HL-60 (cell line): Measurements from ENCODE around the gene LRATD1.

Source experiments
- DNase-seq, 2 experiments: peaks; one replicate each; pipeline ENCODE4 v3.0.0-alpha.2; 2010 to 2020; ENCODE audit warnings: low read depth in 1 of 2, low spot score in 1 of 2
- H3K27ac ChIP-seq: fragments of 250-450 bp; sonication (Bioruptor Pico); replicated peaks from 2 replicates; pipeline ENCODE4 v1.5.1; 2020; ENCODE audit warnings: mild to moderate bottlenecking, moderate library complexity
- H3K27me3 ChIP-seq: fragments of 250-450 bp; sonication (Bioruptor Pico); 2 replicates; pipeline ENCODE4 v1.5.1; 2021; ENCODE audit warnings: mild to moderate bottlenecking, moderate library complexity; ENCODE audit not compliant: insufficient read depth, poor library complexity, severe bottlenecking
- H3K4me3 ChIP-seq: replicated peaks from 2 replicates; pipeline ENCODE4 v1.5.1; 2011; ENCODE audit warnings: mild to moderate bottlenecking, control low read depth, low read length; ENCODE audit not compliant: insufficient read depth
- GABPA ChIP-seq: IDR thresholded peaks from 2 replicates; pipeline ENCODE4 v1.6.1; 2012; ENCODE audit warnings: low read depth
- POLR2AphosphoS5 ChIP-seq: IDR thresholded peaks from 2 replicates; pipeline ENCODE4 v1.6.1; 2012; ENCODE audit warnings: low read depth
- SPI1 ChIP-seq: IDR thresholded peaks from 2 replicates; pipeline ENCODE4 v1.6.1; 2012; ENCODE audit warnings: low read depth, mild to moderate bottlenecking, borderline replicate concordance
- TF ChIP-seq, protein P1 (sequence below): IDR thresholded peaks from one replicate; pipeline ENCODE4 v1.5.1; 2011; ENCODE audit warnings: low read length, control low read depth, inconsistent platforms; ENCODE audit not compliant: insufficient read depth
- TF ChIP-seq, protein P2 (sequence below): IDR thresholded peaks from 2 replicates; pipeline ENCODE4 v1.6.1; 2012; ENCODE audit warnings: low read depth; ENCODE audit not compliant: insufficient replicate concordance

Gene LRATD1

DNA sequence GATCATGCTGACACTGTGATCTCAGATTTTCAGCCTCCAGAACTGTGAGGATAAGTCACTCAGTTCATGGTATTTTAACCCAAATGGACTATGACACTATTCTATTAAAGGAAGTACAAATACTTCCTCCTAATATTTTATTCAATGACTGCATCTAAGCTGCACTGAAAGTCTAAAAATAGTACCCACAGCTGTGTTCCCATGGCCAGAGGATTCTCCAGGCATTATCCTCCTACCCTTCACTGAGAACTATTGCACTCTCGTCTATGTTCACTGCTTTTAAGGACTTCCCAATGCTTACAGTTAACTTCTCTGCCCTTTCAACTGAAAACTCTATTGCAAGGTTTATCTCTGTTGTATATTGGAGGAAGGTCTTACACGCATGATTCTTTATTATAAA, 15.2 kb downstream of the LRATD1 start:
- DNase-seq, result no peak
- Histone ChIP-seq H3K27me3 (no peaks in the 10 kb centered on the region), H3K27ac (no peak overlapping the region), H3K4me3 (no peak overlapping the region)
- TF ChIP-seq SPI1 (no peak), POLR2AphosphoS5 (no peak), GABPA (no peak)
- TF ChIP-seq, protein P1, sequence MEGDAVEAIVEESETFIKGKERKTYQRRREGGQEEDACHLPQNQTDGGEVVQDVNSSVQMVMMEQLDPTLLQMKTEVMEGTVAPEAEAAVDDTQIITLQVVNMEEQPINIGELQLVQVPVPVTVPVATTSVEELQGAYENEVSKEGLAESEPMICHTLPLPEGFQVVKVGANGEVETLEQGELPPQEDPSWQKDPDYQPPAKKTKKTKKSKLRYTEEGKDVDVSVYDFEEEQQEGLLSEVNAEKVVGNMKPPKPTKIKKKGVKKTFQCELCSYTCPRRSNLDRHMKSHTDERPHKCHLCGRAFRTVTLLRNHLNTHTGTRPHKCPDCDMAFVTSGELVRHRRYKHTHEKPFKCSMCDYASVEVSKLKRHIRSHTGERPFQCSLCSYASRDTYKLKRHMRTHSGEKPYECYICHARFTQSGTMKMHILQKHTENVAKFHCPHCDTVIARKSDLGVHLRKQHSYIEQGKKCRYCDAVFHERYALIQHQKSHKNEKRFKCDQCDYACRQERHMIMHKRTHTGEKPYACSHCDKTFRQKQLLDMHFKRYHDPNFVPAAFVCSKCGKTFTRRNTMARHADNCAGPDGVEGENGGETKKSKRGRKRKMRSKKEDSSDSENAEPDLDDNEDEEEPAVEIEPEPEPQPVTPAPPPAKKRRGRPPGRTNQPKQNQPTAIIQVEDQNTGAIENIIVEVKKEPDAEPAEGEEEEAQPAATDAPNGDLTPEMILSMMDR, result no peak
- TF ChIP-seq, protein P2, sequence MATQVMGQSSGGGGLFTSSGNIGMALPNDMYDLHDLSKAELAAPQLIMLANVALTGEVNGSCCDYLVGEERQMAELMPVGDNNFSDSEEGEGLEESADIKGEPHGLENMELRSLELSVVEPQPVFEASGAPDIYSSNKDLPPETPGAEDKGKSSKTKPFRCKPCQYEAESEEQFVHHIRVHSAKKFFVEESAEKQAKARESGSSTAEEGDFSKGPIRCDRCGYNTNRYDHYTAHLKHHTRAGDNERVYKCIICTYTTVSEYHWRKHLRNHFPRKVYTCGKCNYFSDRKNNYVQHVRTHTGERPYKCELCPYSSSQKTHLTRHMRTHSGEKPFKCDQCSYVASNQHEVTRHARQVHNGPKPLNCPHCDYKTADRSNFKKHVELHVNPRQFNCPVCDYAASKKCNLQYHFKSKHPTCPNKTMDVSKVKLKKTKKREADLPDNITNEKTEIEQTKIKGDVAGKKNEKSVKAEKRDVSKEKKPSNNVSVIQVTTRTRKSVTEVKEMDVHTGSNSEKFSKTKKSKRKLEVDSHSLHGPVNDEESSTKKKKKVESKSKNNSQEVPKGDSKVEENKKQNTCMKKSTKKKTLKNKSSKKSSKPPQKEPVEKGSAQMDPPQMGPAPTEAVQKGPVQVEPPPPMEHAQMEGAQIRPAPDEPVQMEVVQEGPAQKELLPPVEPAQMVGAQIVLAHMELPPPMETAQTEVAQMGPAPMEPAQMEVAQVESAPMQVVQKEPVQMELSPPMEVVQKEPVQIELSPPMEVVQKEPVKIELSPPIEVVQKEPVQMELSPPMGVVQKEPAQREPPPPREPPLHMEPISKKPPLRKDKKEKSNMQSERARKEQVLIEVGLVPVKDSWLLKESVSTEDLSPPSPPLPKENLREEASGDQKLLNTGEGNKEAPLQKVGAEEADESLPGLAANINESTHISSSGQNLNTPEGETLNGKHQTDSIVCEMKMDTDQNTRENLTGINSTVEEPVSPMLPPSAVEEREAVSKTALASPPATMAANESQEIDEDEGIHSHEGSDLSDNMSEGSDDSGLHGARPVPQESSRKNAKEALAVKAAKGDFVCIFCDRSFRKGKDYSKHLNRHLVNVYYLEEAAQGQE, result no peak

DNA sequence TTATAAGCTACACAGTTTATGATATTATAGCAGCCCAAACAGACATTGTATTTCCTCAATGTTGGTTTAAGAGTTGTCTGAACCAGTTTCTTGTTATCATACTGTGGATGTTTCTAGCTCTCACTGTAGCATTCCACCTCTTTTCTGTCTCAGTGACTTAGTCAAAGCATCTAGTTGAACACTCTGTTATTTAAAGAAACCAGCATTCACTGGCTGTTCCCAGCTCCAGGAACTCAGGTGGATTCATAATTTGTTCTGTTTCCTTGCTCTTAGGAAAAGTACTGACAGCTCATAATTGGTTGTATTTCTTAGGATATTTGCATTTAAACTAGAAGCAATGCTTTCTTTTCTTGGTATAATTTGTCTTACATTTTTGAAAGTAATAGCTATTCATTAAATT, 17.5 kb downstream of the LRATD1 start:
- DNase-seq, result no peak
- Histone ChIP-seq H3K27ac (no peak overlapping the region), H3K27me3 (peaks cover 2% of the 10 kb centered on the region), H3K4me3 (no peak overlapping the region)
- no peak for TF ChIP-seq SPI1
- TF ChIP-seq, protein P1, result no peak
- TF ChIP-seq, protein P2, result no peak
- no peak for TF ChIP-seq GABPA
- TF ChIP-seq POLR2AphosphoS5, result no peak

DNA sequence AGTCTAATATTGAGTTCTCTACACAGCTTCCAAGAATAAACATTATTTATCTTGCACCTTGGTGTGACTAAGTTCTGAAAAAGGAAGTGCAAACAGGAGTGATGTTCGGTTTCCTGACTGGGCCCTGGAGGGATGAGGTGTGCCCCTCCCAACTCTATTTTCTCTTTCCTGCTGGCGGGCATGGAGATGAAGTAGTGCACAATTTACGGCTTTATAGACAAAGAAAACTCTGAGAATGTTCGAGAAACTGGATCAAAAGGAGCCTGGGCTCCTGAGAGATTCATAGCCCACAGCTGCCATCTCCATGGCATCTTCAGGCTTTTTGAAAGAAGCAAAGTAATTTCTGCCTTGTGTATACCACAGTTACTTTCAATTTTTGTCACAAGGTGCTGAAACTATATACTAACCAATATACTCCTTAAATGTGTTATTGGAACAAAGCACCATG, 22.3 kb downstream of the LRATD1 start:
- Histone ChIP-seq H3K27me3 (peaks cover 2% of the 10 kb centered on the region), H3K4me3 (no peak overlapping the region), H3K27ac (no peak overlapping the region)
- TF ChIP-seq SPI1 (no peak), GABPA (no peak), POLR2AphosphoS5 (no peak)
- TF ChIP-seq, protein P2, result no peak
- TF ChIP-seq, protein P1, result no peak
- no peak for DNase-seq
